ENCODE data around the gene DUSP12.
"Not testable (repeated sequence)": the region's sequence is repeated elsewhere in the genome, so short reads cannot be mapped to it uniquely, and the experiment has no call there.

DUSP12 gene

GRCh38 chr1:161727256-161727924 is 22.2 kb upstream of the DUSP12 start:
- peak; percentile 30 to 40 for DNase-seq

DNA sequence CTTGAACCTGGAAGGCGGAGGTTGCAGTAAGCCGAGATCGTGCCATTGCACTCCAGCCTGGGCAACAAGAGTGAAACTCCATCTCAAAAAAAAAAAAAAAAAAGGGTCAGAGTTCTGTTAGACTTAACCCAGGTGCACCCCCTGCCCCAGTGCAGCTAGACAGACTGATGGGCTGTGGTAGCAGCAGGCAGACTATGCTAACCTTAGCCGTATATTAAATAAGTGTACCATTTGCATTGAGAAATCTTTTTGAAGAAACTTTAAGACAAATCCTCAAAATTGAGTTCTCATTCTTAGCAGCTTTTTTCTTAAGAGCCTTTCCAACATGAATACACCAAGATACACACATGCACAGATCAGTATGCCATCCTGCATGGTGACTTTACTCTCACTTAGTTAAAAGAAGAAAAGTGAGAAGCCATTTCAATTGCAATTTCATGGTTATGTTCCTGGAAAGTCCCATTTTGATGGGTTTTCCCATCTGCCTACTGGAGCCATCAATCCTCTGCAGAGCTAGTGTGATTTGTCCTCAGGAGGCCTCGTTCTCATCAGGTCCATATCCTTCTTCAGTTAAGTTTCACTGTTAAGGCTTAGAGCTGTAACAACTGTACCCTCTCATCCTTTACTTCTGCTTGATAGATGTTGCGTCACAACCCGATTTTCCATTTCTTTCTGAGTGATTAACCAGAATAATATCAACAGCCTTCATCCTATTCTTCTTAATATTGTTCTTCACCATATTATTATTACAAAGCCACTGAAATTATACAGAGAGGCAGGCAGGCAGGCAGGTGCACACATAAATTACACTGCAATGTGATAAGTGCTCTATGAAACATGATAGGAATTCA is 21.0 kb upstream of the DUSP12 start:
- DNase-seq = no peak

DNA sequence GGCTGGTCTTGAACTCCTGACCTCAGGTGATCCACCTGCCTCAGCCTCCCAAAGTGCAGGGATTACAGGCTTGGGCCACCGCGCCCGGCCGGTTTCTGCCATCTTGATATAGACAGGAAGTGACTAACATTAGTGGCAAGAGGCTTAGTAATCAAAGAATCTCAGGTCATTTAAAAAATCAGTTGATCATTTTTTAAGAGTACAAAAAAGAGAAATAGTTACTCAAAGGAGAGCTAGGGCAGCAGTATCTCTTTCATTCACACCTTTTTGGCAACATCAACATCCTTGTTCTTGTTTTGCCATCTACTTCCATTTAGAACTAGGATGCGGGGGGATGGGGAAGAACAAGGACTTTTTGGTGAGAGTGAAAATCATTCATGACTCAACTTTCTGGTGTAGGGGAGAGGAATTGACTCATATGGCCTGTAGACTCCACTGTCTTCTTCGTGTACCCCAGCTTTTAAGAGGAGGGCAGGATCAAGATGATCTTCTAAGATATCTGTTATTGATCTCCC is 19.5 kb upstream of the DUSP12 start:
- no peak for DNase-seq

DNA sequence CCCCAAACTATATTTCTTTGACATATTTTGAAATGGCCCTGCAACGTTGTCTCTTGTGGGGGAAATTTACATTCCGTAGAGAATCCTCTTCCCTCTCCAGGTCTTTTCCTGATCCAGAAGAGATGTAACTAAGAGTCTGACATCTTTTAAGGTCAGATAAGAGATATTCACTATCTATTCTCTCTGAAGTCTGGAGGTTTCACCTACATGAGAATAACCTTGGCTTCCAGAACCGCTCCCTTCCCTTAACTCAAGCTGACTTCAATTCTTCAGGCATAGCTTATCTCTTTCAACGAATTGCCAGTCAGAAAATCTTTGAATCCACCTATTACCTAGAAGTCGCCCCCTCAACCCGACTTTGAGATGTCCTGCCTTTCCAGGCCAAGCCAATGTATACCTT is 18.3 kb upstream of the DUSP12 start:
- no peak for DNase-seq

DNA sequence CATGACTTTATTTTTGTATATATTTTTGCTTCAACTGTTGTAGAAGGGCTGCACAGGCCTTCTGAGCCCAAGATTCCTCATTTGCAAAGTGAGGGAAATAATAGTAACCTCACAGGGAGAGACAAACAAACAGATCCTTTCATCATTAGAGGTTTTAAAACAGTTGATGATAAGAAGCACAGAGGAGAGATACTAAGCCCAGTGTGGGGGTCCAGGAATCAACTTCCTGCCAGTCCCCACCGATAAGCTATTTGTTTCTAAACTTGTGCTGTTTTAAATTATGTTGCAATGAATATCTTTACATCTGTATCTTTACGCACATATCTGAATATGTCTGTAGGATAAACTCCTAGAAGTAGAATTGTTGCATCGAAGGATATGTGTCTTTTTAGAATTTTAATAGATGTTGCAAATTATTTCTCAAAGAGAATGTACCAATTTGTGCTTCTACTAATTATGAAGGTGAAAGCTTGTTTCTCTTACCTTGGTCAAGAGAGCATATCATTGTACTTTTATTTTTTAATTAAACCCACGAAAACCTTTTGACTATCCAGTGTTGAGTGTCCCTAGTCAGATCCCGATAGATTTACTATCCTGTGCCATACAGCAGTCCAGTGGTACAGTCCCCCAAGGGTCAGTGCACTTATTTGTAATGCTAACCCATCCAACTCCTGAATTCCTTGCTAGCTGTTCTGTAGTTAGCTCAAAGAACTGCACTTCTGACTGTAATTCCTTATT is 17.4 kb upstream of the DUSP12 start:
- no peak for DNase-seq

DNA sequence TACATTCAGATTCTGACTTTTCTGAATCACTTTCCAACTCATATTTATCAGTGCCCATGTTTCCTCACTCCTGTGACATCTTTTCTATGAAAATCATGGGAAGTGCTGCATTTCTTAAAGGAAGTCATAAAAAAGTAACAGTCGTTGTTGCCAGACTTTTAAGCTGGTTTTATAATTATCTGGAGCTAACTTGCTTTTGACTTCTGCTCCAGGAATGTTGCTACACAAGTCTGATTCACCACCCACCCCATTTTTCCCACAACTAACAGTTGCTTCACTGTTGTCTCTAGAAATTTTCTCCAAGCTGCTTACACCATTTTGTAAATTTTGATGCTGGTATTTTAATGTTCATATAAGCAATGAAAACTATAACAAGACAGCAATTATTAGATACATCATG is 16.1 kb upstream of the DUSP12 start:
- DNase-seq = no peak

DNA sequence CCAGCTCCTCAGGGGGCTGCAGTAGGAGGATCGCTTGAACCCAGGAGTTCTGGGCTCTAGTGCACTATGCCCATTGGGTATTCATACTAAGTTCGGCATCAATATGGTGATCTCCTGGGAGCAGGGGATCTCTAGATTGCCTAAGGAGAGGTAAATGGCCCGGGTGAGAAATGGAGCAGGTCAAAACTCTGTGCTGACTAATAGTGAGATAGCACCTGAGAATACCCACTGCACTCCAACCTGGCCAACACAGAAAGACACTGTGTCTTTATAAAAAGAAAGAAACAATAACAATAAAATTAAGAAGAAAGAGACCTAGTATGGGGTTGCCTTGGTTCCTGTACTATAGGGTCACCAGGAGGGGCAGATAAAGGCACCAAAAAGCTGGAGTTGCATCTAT is 13.7 kb upstream of the DUSP12 start:
- no peak for DNase-seq

GRCh38 chr1:161736335-161736969 is 13.1 kb upstream of the DUSP12 start:
- DNase-seq = no peak

DNA sequence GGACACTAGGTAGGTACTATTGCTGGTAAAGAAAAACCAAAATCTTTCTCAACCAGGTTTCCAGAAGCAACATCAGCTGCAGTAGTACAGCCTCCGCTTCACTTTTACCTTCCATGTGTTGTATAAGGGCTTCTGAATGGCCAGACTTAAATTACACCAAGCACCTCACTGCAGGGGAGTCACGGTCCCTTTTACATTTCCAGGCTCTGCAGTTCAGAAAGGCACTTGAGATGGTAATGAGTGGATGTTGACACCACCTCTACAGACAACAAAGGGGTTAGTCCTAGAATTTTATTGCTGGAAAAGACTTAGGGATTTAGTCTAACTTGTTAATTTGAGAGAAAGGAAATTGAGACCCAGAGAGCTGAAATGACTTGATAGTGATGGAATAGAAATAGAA is 12.0 kb upstream of the DUSP12 start:
- DNase-seq = no peak

DNA sequence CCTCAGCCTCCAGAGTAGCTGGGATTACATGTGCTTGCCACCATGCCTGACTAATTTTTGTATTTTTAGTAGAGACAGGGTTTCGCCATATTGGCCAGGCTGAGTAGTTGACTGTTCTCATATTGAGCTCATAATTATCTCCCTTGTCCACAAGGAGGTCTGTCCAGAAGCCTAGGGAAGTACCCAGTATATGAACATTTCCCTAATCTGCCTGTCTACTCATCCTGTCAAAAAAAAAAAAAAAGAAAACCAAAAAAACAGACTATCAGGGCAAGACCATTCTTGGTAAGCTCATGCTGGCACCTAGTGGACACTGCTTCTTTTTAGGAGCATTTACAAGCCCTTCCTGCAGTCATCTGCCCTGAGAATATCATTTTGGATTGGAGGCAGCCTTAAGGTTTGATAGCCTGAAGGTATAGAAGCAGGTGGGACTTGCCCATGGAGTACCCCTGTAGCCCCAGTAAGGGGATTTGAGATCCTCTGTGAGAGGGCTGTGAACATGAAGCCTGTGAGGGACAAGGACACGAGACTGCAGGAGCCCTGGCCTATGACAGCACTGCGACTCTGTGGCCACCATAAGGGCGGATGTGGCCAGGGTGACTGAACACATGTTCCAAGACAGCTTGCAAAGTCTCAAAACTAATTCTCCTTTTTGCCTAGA is 10.8 kb upstream of the DUSP12 start:
- DNase-seq = peak in 1 of 2 experiments; percentile 61

DNA sequence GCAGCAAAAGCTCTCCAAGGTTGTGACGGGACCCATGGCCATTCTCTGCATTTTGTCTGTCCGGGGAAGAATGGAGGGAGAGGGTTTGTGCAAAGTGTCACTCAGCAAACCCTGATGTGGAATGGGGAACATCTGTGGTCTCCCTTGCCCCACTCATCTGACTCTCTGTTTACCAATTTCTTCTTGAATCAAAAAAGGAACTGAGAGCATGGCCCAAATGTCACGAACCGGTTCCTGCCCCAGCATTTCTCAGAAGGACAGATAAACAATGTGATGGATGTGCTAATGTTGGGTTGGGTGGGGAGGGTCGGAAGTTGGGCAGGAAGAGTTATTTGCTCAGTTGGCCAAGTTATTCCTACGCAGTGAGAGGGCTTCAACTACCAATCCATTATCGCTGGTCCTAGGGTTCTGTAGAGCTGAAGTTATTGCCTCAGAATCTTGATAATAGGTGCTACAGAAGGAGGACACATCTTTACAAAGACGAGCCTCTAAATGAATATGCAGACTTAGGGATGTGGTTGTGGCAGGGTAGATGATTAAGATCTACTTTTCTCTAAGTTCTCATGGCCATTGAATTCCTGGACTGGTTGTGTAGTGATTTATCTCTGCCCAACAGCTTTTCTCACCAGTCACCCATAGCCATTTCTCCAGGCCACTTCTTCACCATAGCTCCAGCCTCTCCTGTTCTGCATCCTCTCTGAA is 9.6 kb upstream of the DUSP12 start:
- DNase-seq = no peak

DNA sequence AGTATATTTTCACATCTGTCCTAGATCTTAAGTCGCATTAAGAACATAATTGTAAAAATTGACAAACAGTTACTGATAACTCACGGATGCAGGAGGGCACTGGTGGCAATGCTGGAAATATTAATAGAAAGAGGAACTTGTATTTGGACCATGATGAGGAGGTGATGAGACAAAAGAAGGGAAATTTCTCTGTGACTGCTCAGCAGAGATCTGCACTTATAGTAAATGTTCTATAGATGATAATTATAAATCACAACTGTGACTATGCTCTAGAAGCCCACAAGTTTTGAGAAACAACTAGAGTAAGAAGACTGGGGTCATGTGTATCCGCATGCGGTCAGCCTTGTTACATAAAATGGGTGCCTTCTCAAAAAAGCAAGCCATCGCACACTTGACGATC is 8.7 kb upstream of the DUSP12 start:
- DNase-seq = no peak

DNA sequence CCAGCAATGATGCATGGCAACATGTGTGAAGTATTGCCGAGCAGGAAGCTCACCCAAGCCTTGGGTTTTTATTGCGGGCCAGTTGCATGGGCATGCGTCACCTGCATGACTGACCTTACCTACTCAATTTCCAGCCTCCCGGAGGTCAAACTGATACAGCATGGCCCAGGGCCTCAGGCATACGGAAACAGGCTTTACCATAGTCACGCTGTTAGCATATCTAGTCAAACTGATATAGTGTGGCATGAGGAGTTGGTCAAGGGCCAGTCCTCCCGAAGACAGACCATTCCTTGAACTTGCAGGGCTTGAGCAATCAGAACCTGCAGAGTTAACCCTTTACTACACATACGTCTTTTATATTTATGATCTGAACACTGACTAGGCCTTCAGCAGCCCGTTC is 6.4 kb upstream of the DUSP12 start:
- no peak for DNase-seq

DNA sequence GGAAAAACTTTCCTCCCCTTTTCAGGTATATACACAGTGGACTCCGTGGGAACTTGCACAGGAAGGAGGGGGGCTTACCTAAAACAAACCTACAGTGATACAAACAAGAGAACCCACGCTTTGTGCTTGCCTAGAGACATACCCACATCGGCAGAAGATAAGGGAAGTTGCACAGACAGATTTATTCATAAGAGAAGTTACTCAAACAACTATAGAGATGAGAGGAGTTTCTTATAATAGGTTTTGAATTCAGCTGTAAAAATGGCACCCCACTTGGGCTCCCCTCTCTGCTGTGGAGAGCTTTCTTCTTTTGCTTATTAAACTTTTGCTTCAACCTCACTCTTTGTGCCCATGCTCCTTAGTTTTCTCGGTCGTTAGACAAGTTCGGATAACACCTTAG is 1.8 kb upstream of the DUSP12 start:
- DNase-seq = no peak

DNA sequence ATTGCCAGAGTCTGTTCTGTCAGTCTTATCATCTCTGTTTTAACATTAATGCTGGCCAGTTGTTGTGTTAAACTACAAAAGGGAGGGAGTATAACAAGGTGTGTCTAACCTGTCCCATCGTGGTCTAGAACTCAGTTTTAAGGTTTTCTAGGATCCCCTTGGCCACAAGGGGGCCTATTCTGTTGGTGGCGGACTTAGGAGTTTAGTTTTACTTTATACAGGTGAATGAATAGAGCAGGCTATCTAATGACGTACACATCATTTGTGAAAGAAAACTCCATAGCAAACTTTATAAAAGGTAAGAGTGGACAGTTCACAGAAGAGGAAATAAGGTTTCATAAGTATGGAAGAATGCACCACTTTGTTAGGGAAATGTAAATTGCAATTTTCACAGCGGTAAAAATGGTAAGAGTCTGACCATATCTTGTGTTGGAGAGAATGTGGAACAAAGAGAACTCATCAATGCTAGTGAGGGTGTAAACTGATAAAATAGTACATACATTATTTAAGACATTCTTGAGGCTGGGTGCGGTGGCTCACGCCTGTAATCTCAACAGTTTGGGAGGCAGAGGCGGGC is 14.0 kb downstream of the DUSP12 start:
- DNase-seq = peak; percentile 6 to 23

- DNase-seq = peak; percentile 59 to 80
Measured at GRCh38 chr1:161766102-161766981, 16.8 kb downstream of the DUSP12 start, which contains the start of gene ATF6. Gene ATF6, plus strand, starts transcription at chr1:161766320. Its CDS starts 41 bp downstream, at chr1:161766361.

DNA sequence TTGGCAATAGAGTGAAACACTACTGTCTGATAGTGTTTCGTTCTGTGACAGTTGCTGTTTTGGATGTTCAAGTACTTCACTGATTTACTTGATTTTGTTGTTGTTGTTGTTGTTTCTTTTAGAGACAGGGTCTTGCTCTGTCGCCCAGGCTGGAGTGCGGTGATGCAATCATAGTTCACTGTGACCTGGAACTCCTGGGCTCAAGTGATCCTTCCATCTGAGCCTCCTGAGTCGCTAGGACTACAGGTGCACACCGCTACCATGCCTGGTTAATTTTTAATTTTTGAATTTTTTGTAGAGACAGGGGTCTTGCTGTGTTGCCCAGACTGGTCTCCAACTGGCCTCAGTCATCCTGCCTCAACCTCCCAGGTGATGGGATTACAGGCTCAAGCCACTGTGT is 18.9 kb downstream of the DUSP12 start:
- DNase-seq = no peak

GRCh38 chr1:161768986-161769672 is 19.5 kb downstream of the DUSP12 start:
- DNase-seq = no peak

DNA sequence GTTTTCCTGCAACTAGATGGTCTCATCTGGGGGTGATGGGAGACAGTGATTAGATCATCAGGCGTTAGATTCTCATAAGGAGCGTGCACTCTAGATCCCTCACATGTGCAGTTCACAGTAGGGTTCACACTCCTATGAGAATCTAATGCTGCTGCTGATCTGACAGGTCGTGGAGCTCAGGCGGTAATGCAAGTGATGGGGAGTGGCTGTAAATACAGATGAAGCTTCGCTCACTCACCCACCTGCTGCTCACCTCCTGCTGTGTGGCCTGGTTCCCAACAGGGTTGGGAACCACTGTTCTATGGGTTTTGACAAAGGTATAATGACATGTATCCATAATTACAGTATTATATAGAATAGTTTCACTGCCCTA is 20.1 kb downstream of the DUSP12 start:
- DNase-seq = not testable (repeated sequence)

DNA sequence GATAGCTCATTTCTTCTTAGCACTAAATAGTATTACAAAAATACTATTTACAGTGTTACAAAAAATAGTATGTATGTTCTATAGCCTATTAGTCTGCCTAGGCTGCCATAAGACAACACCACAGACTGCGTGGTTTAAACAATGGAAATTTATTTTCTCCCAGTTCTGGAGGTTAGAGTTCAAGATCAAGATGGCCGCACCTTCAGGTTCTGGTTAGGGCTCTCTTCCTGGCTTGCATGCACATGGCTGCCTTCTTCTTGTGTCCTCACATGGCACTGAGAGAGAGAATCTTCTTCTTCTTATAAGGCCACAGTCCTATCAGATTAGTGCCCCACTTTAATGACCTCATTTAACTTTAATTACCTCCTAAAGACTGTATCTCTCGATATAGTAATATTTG is 20.7 kb downstream of the DUSP12 start:
- no peak for DNase-seq
